ENCODE data around the gene TARS3.

The TARS3 gene

GRCh38 chr15:101710806-101711205 lies 13.5 kb downstream of the TARS3 start:
- H3K36me3 ChIP-seq (ENCODE audit: insufficient read depth, low read length): no peaks in the 10 kb centered on the region
- H3K9me3 ChIP-seq (ENCODE audit: insufficient read depth, low read depth, low read length): no peaks in the 10 kb centered on the region
- H3K4me2 ChIP-seq (ENCODE audit: low read depth, low read length, poor library complexity, severe bottlenecking): no peak overlapping the region

GRCh38 chr15:101709466-101709865 lies 14.8 kb downstream of the TARS3 start:
- Histone ChIP-seq H3K9me2 (replicated peaks; ENCODE audit: low read depth, low read length) (no peaks in the 10 kb centered on the region), H2AFZ (ENCODE audit: low read length) (no peak overlapping the region), H3K79me2 (ENCODE audit: insufficient read depth, low read length) (no peaks in the 10 kb centered on the region), H3K4me2 (ENCODE audit: low read depth, low read length, poor library complexity, severe bottlenecking) (no peak overlapping the region), H3F3A (ENCODE audit: low read depth) (no peaks in the 10 kb centered on the region), H4K20me1 (ENCODE audit: insufficient read depth, low read length, poor library complexity, severe bottlenecking) (no peaks in the 10 kb centered on the region), H3K4me3 (ENCODE audit: low read length, poor library complexity, severe bottlenecking) (no peak overlapping the region), H3K9me3 (ENCODE audit: insufficient read depth, low read depth, low read length) (no peaks in the 10 kb centered on the region), H3K27me3 (ENCODE audit: insufficient read depth, low read length, poor library complexity, severe bottlenecking) (no peaks in the 10 kb centered on the region), H3K9ac (ENCODE audit: low read depth, low read length, poor library complexity, severe bottlenecking) (no peak overlapping the region), H3K4me1 (ENCODE audit: insufficient read depth, low read length, poor library complexity, severe bottlenecking) (peaks cover 17% of the 10 kb centered on the region), H3K36me3 (ENCODE audit: insufficient read depth, low read length) (no peaks in the 10 kb centered on the region)
- TF ChIP-seq EZH2phosphoT487 (IDR thresholded peaks at IDR 0.05; ENCODE audit: borderline replicate concordance) (no peak), CTCF (conservative IDR thresholded peaks at IDR 0.05; ENCODE audit: low read length) (no peak)

More at GRCh38 chr15:101710806-101711205, 13.5 kb downstream of the TARS3 start:
- Histone ChIP-seq H2AFZ (ENCODE audit: low read length) (no peak overlapping the region), H3K4me3 (ENCODE audit: low read length, poor library complexity, severe bottlenecking) (no peak overlapping the region), H3K79me2 (ENCODE audit: insufficient read depth, low read length) (no peaks in the 10 kb centered on the region), H3K27me3 (ENCODE audit: insufficient read depth, low read length, poor library complexity, severe bottlenecking) (no peaks in the 10 kb centered on the region), H3K4me1 (ENCODE audit: insufficient read depth, low read length, poor library complexity, severe bottlenecking) (peaks cover 17% of the 10 kb centered on the region), H3K9ac (ENCODE audit: low read depth, low read length, poor library complexity, severe bottlenecking) (no peak overlapping the region), H4K20me1 (ENCODE audit: insufficient read depth, low read length, poor library complexity, severe bottlenecking) (no peaks in the 10 kb centered on the region), H3K9me2 (replicated peaks; ENCODE audit: low read depth, low read length) (no peaks in the 10 kb centered on the region), H3F3A (ENCODE audit: low read depth) (no peaks in the 10 kb centered on the region)
- TF ChIP-seq CTCF (conservative IDR thresholded peaks at IDR 0.05; ENCODE audit: low read length): no peak
- no peak for TF ChIP-seq EZH2phosphoT487 (IDR thresholded peaks at IDR 0.05; ENCODE audit: borderline replicate concordance)

- H3K9ac ChIP-seq (ENCODE audit: low read depth, low read length, poor library complexity, severe bottlenecking): no peak overlapping the region
- peaks cover 16% of the 10 kb centered on the region for H3K4me1 ChIP-seq (ENCODE audit: insufficient read depth, low read length, poor library complexity, severe bottlenecking)
- no peaks in the 10 kb centered on the region for H3K9me3 ChIP-seq (ENCODE audit: insufficient read depth, low read depth, low read length)
- H3K4me3 ChIP-seq (ENCODE audit: low read length, poor library complexity, severe bottlenecking): no peak overlapping the region
- H3K36me3 ChIP-seq (ENCODE audit: insufficient read depth, low read length): no peaks in the 10 kb centered on the region
- H3K4me2 ChIP-seq (ENCODE audit: low read depth, low read length, poor library complexity, severe bottlenecking): no peak overlapping the region
- H3F3A ChIP-seq (ENCODE audit: low read depth): no peaks in the 10 kb centered on the region
- TF ChIP-seq EZH2phosphoT487 (IDR thresholded peaks at IDR 0.05; ENCODE audit: borderline replicate concordance): no peak
- no peak for TF ChIP-seq CTCF (conservative IDR thresholded peaks at IDR 0.05; ENCODE audit: low read length)
- H3K9me2 ChIP-seq (replicated peaks; ENCODE audit: low read depth, low read length): no peaks in the 10 kb centered on the region
- H4K20me1 ChIP-seq (ENCODE audit: insufficient read depth, low read length, poor library complexity, severe bottlenecking): no peaks in the 10 kb centered on the region
- H3K79me2 ChIP-seq (ENCODE audit: insufficient read depth, low read length): no peaks in the 10 kb centered on the region
- H2AFZ ChIP-seq (ENCODE audit: low read length): no peak overlapping the region
- H3K27me3 ChIP-seq (ENCODE audit: insufficient read depth, low read length, poor library complexity, severe bottlenecking): no peaks in the 10 kb centered on the region
These were observed 16.3 kb downstream of the TARS3 start for GRCh38 chr15:101707983-101708382.
